H9 (cell line): ENCODE measurements around the gene ADAMTS16. TPM values are rescaled to one million over a fixed set of nuclear protein-coding genes. Genes with fewer than 3 reads are reported as not detected.

Experiments
- DNase-seq: peaks from one replicate; pipeline ENCODE4 v3.0.0-alpha.2; 2017
- H2AFZ ChIP-seq: one replicate; pipeline ENCODE4 v1.6.1; 2013; ENCODE audit warnings: mild to moderate bottlenecking, low read length, control low read depth, moderate library complexity
- H2AK5ac ChIP-seq: 2 replicates; pipeline ENCODE4 v1.6.1; 2013; ENCODE audit warnings: low read length, control low read depth, mixed read lengths; ENCODE audit not compliant: insufficient read length
- H2BK120ac ChIP-seq: one replicate; pipeline ENCODE4 v1.6.1; 2013; ENCODE audit warnings: low read depth, mild to moderate bottlenecking, low read length, control low read depth, inconsistent platforms; ENCODE audit not compliant: poor library complexity, severe bottlenecking
- H2BK12ac ChIP-seq: 2 replicates; pipeline ENCODE4 v1.6.1; 2013; ENCODE audit warnings: low read length, control low read depth, mixed read lengths, low read depth; ENCODE audit not compliant: insufficient read length
- H2BK15ac ChIP-seq: 2 replicates; pipeline ENCODE4 v1.6.1; 2013; ENCODE audit warnings: low read depth, low read length, control low read depth
- H2BK20ac ChIP-seq: one replicate; pipeline ENCODE4 v1.6.1; 2013; ENCODE audit warnings: low read depth, mild to moderate bottlenecking, low read length, control low read depth, inconsistent platforms; ENCODE audit not compliant: poor library complexity, severe bottlenecking
- H2BK5ac ChIP-seq: 2 replicates; pipeline ENCODE4 v1.6.1; 2013; ENCODE audit warnings: low read length, control low read depth, mixed read lengths; ENCODE audit not compliant: insufficient read length
- H3K14ac ChIP-seq: 2 replicates; pipeline ENCODE4 v1.6.1; 2013; ENCODE audit warnings: low read length, control low read depth; ENCODE audit not compliant: insufficient read depth
- H3K18ac ChIP-seq: 2 replicates; pipeline ENCODE4 v1.6.1; 2013; ENCODE audit warnings: low read depth, mild to moderate bottlenecking, mixed read lengths, low read length, control low read depth; ENCODE audit not compliant: insufficient read length
- H3K23ac ChIP-seq: 2 replicates; pipeline ENCODE4 v1.6.1; 2013; ENCODE audit warnings: low read length, control low read depth, mixed read lengths, low read depth; ENCODE audit not compliant: insufficient read length
- H3K23me2 ChIP-seq: 2 replicates; pipeline ENCODE4 v1.6.1; 2013; ENCODE audit warnings: low read depth, mild to moderate bottlenecking, mixed read lengths, low read length, control low read depth; ENCODE audit not compliant: insufficient read length, poor library complexity, severe bottlenecking
- H3K27ac ChIP-seq: 2 replicates; pipeline ENCODE4 v1.5.1; 2013; ENCODE audit warnings: low read length, control low read depth, mixed read lengths, low read depth; ENCODE audit not compliant: insufficient read length
- H3K27me3 ChIP-seq: 2 replicates; pipeline ENCODE4 v1.6.1; 2013; ENCODE audit warnings: low read length, control low read depth, inconsistent platforms; ENCODE audit not compliant: insufficient read depth
- H3K4ac ChIP-seq: 2 replicates; pipeline ENCODE4 v1.6.1; 2013; ENCODE audit warnings: low read depth, mild to moderate bottlenecking, control low read depth, inconsistent platforms, low read length, moderate library complexity
- H3K4me1 ChIP-seq: 2 replicates; pipeline ENCODE4 v1.6.1; 2013; ENCODE audit warnings: low read length, control low read depth, inconsistent platforms; ENCODE audit not compliant: insufficient read depth
- H3K4me2 ChIP-seq: 2 replicates; pipeline ENCODE4 v1.6.1; 2013; ENCODE audit warnings: low read length, control low read depth, mixed read lengths; ENCODE audit not compliant: insufficient read length, insufficient read depth
- H3K56ac ChIP-seq: 2 replicates; pipeline ENCODE4 v1.6.1; 2013; ENCODE audit warnings: low read depth, mild to moderate bottlenecking, mixed read lengths, low read length, control low read depth; ENCODE audit not compliant: insufficient read length
- H3K79me1 ChIP-seq: 2 replicates; pipeline ENCODE4 v1.6.1; 2013; ENCODE audit warnings: low read depth, mild to moderate bottlenecking, moderate library complexity, low read length, control low read depth, inconsistent platforms; ENCODE audit not compliant: insufficient read depth, poor library complexity, severe bottlenecking
- H3K79me2 ChIP-seq: 2 replicates; pipeline ENCODE4 v1.6.1; 2013; ENCODE audit warnings: low read length, control low read depth, inconsistent platforms; ENCODE audit not compliant: insufficient read depth
- H3K9ac ChIP-seq: 2 replicates; pipeline ENCODE4 v1.6.1; 2013; ENCODE audit warnings: low read length, control low read depth, mixed read lengths; ENCODE audit not compliant: insufficient read length; ENCODE audit errors: extremely low read depth
- H3K9me3 ChIP-seq: one replicate; pipeline ENCODE4 v1.6.1; 2013; ENCODE audit warnings: low read depth, low read length, inconsistent platforms; ENCODE audit not compliant: control insufficient read depth
- H3T11ph ChIP-seq: one replicate; pipeline ENCODE4 v1.6.1; 2013; ENCODE audit warnings: mild to moderate bottlenecking, low read length, control low read depth, inconsistent platforms
- H4K20me1 ChIP-seq: one replicate; pipeline ENCODE4 v1.6.1; 2013; ENCODE audit not compliant: control insufficient read depth, insufficient read length, insufficient read depth
- H4K5ac ChIP-seq: 2 replicates; pipeline ENCODE4 v1.6.1; 2013; ENCODE audit warnings: low read depth, mild to moderate bottlenecking, mixed read lengths, low read length, control low read depth; ENCODE audit not compliant: insufficient read length
- H4K8ac ChIP-seq: replicated peaks from 2 replicates; pipeline ENCODE4 v1.6.1; 2013; ENCODE audit warnings: low read length, control low read depth, mixed read lengths, low read depth; ENCODE audit not compliant: insufficient read length
- H4K91ac ChIP-seq: 2 replicates; pipeline ENCODE4 v1.6.1; 2013; ENCODE audit warnings: low read depth, mild to moderate bottlenecking, moderate library complexity, mixed read lengths, low read length, control low read depth; ENCODE audit not compliant: insufficient read length
- H3K27ac Mint-ChIP-seq, 3 experiments: 2 replicates in 2 of 3; 3 replicates in 1 of 3; pipeline ENCODE4 v1.8.0; 2020 to 2021; ENCODE audit warnings: mixed read lengths in 3 of 3, mild to moderate bottlenecking in 1 of 3, moderate library complexity in 1 of 3
- H3K27me3 Mint-ChIP-seq: 2 replicates; pipeline ENCODE4 v1.8.0; 2021; ENCODE audit warnings: low read depth, mild to moderate bottlenecking, moderate library complexity, mixed read lengths
- H3K36me3 Mint-ChIP-seq, 3 experiments: 2 replicates in 2 of 3; 3 replicates in 1 of 3; pipeline ENCODE4 v1.8.0; 2020 to 2021; ENCODE audit warnings: low read depth in 3 of 3, mixed read lengths in 3 of 3; ENCODE audit not compliant: insufficient read depth in 1 of 3
- H3K4me1 Mint-ChIP-seq, 2 experiments: 2 replicates each; pipeline ENCODE4 v1.8.0; 2020; ENCODE audit warnings: mixed read lengths in 2 of 2
- H3K4me3 Mint-ChIP-seq, 2 experiments: 2 replicates in 1 of 2; 3 replicates in 1 of 2; pipeline ENCODE4 v1.8.0; 2020 to 2021; ENCODE audit warnings: mild to moderate bottlenecking in 2 of 2, mixed read lengths in 2 of 2, moderate library complexity in 1 of 2
- H3K9me3 Mint-ChIP-seq, 2 experiments: 2 replicates in 1 of 2; 3 replicates in 1 of 2; pipeline ENCODE4 v1.8.0; 2020; ENCODE audit warnings: mild to moderate bottlenecking in 2 of 2, mixed read lengths in 2 of 2, moderate library complexity in 1 of 2
- CTCF ChIP-seq: fragments of 200-600 bp; sonication (generic); conservative IDR thresholded peaks from 3 replicates; pipeline ENCODE4 v1.8.0; 2021; ENCODE audit warnings: antibody characterized with exemption, mild to moderate bottlenecking
- WGBS: extraction: QIAGEN DNeasy Blood & Tissue Kit; methylation state at CpG from one replicate; pipeline ENCODE4 v1.1.7; 2013; ENCODE audit warnings: missing lambda C conversion rate, low lambda C conversion rate, mixed read lengths; ENCODE audit not compliant: insufficient read length; ENCODE audit errors: extremely low coverage; 5-methylcytosine and 5-hydroxymethylcytosine counted together
- total RNA-seq: library from RNA; stranded (reverse); gene quantifications from 2 replicates; pipeline ENCODE4 v1.2.1, GENCODE V29; 2021

The ADAMTS16 gene
- total RNA-seq, 1 experiment from 2014 or later = 4.5 TPM

GRCh38 chr5:5149154-5149553 is 9.0 kb downstream of the ADAMTS16 start:
- no peak overlapping the region for H2BK12ac ChIP-seq
- H3K56ac ChIP-seq = no peak overlapping the region
- H3K9me3 ChIP-seq = peaks cover 6% of the 10 kb centered on the region
- no peak overlapping the region for H4K5ac ChIP-seq
- H3K4ac ChIP-seq = no peak overlapping the region
- no peak overlapping the region for H3T11ph ChIP-seq
- no peak overlapping the region for H2BK15ac ChIP-seq
- Mint-ChIP-seq H3K9me3 (peaks cover 16 to 19% of the 10 kb centered on the region in 2 experiments; a peak in 4 of 5 replicates), H3K27ac (no peak overlapping the region), H3K36me3 (peaks cover 24 to 36% (median 33%) of the 10 kb centered on the region in 3 experiments), H3K4me1 (no peaks in the 10 kb centered on the region; a peak in 1 of 4 replicates), H3K4me3 (no peak overlapping the region), H3K27me3 (no peaks in the 10 kb centered on the region)
- H3K79me2 ChIP-seq = no peaks in the 10 kb centered on the region; the same call in 1 of the 2 replicates
- no peaks in the 10 kb centered on the region for H3K27me3 ChIP-seq
- H3K4me1 ChIP-seq = no peaks in the 10 kb centered on the region
- no peak overlapping the region for H2BK5ac ChIP-seq
- no peak overlapping the region for H3K9ac ChIP-seq
- no peak overlapping the region for H2AK5ac ChIP-seq
- H4K8ac ChIP-seq = no peak overlapping the region
- H3K4me2 ChIP-seq = no peak overlapping the region
- H3K79me1 ChIP-seq = no peaks in the 10 kb centered on the region
- no peak for DNase-seq
- H4K20me1 ChIP-seq = no peaks in the 10 kb centered on the region
- H3K27ac ChIP-seq = no peak overlapping the region
- no peak overlapping the region for H3K23ac ChIP-seq
- H3K23me2 ChIP-seq = no peaks in the 10 kb centered on the region
- WGBS = no CpG with 5 or more reads among the region's 1 CpG
- H3K14ac ChIP-seq = no peak overlapping the region
- H2BK120ac ChIP-seq = no peak overlapping the region
- H2AFZ ChIP-seq = no peak overlapping the region
- TF ChIP-seq CTCF = no peak
- H2BK20ac ChIP-seq = no peak overlapping the region
- H3K18ac ChIP-seq = no peak overlapping the region
- H4K91ac ChIP-seq = no peak overlapping the region
